Endothelial cell of umbilical vein (primary cell): ENCODE measurements around the gene ALAD. TPM values are rescaled to one million over a fixed set of nuclear protein-coding genes. Genes with fewer than 3 reads are reported as not detected.

Experiments
- BruUV-seq: library from RNA; stranded (reverse); fragments of 400-500 nt; replicated peaks from 2 replicates; lab custom pipeline; 2021; lab: Mats Ljungman, UMichigan
- CTCF ChIA-PET: fragments of 300-600, 350-600 bp; sonication (Branson Sonifier 250); formaldehyde crosslinking; loops from one replicate; lab custom pipeline; 2021; ENCODE audit warnings: antibody characterized with exemption, inconsistent platforms; lab: Charles Lee
- POLR2A ChIA-PET: fragments of 300-600, 350-600 bp; sonication (Branson Sonifier 250); formaldehyde crosslinking; loops from one replicate; lab custom pipeline; 2021; ENCODE audit warnings: antibody characterized with exemption, inconsistent platforms; lab: Charles Lee
- DNase-seq: peaks from one replicate; pipeline ENCODE4 v3.0.0-alpha.2; 2011; ENCODE audit warnings: low read depth, low spot score
- FAIRE-seq: peaks from 2 replicates; lab custom pipeline; 2011; peaks lifted over from hg19 to GRCh38; lab: Jason Lieb, UNC
- H2AFZ ChIP-seq: 2 replicates; pipeline ENCODE4 v1.6.0; 2012; ENCODE audit warnings: low read depth, low read length, control low read depth, inconsistent platforms
- H3K27ac ChIP-seq: 2 replicates; pipeline ENCODE4 v1.5.1; 2011; ENCODE audit warnings: low read depth, mild to moderate bottlenecking, control low read depth, low read length, moderate library complexity; ENCODE audit not compliant: insufficient read depth
- H3K27me3 ChIP-seq, 2 experiments: 2 replicates each; pipeline versions ENCODE4 v1.6.0 to v1.6.1; 2011; ENCODE audit warnings: low read length in 2 of 2, mixed read lengths in 1 of 2; ENCODE audit not compliant: control insufficient read depth in 2 of 2, insufficient read depth in 2 of 2
- H3K36me3 ChIP-seq, 2 experiments: 2 replicates in 1 of 2; 3 replicates in 1 of 2; pipeline ENCODE4 v1.5.1; 2011; ENCODE audit warnings: low read length in 2 of 2, mild to moderate bottlenecking in 1 of 2, moderate library complexity in 1 of 2; ENCODE audit not compliant: control insufficient read depth in 2 of 2, insufficient read depth in 2 of 2; ENCODE audit errors: extremely low read depth in 1 of 2
- H3K4me1 ChIP-seq: 3 replicates; pipeline ENCODE4 v1.5.1; 2011; ENCODE audit warnings: mild to moderate bottlenecking, low read length; ENCODE audit not compliant: control insufficient read depth, insufficient read depth; ENCODE audit errors: extremely low read depth
- H3K4me2 ChIP-seq: 2 replicates; pipeline ENCODE4 v1.6.1; 2011; ENCODE audit warnings: low read length, control low read depth, mixed read lengths; ENCODE audit not compliant: insufficient read depth
- H3K4me3 ChIP-seq, 3 experiments: fragments of 200-600 bp in 1 of 3; sonication (generic), shearing (Covaris generic) in 1 of 3; replicated peaks in 1 of 3; 2 replicates each; pipeline ENCODE4 v1.5.1; 2011 to 2016; ENCODE audit warnings: control low read depth in 3 of 3, low read length in 3 of 3, mild to moderate bottlenecking in 2 of 3, inconsistent platforms in 1 of 3, low read depth in 1 of 3, moderate library complexity in 1 of 3; ENCODE audit not compliant: insufficient read depth in 1 of 3
- H3K79me2 ChIP-seq: 2 replicates; pipeline ENCODE4 v1.6.0; 2012; ENCODE audit warnings: low read length, inconsistent platforms; ENCODE audit not compliant: control insufficient read depth, insufficient read depth
- H3K9ac ChIP-seq: replicated peaks from 2 replicates; pipeline ENCODE3; 2011; ENCODE audit warnings: low read length, control low read depth; ENCODE audit not compliant: insufficient read depth; ENCODE audit errors: extremely low read depth
- H3K9me1 ChIP-seq: replicated peaks from 3 replicates; pipeline ENCODE4 v1.6.0; 2011; ENCODE audit warnings: mild to moderate bottlenecking, low read length; ENCODE audit not compliant: control insufficient read depth, insufficient read depth; ENCODE audit errors: extremely low read depth
- H3K9me3 ChIP-seq: replicated peaks from 2 replicates; pipeline ENCODE4 v1.5.1; 2012; ENCODE audit warnings: low read length, inconsistent platforms; ENCODE audit not compliant: control insufficient read depth, insufficient read depth
- H4K20me1 ChIP-seq: replicated peaks from 2 replicates; pipeline ENCODE3; 2011; ENCODE audit warnings: mild to moderate bottlenecking, low read length; ENCODE audit not compliant: control insufficient read depth, insufficient read depth; ENCODE audit errors: extremely low read depth
- EZH2 ChIP-seq: IDR thresholded peaks from 2 replicates; pipeline ENCODE4 v1.6.1; 2012; ENCODE audit warnings: borderline replicate concordance, low read depth, mild to moderate bottlenecking, moderate library complexity, low read length, inconsistent platforms; ENCODE audit not compliant: severe bottlenecking
- GATA2 ChIP-seq: IDR thresholded peaks from 2 replicates; pipeline ENCODE4 v1.7.0; 2011; ENCODE audit warnings: low read depth, mild to moderate bottlenecking, moderate library complexity, mixed read lengths, low read length; ENCODE audit not compliant: insufficient read length, insufficient read depth
- POLR2A ChIP-seq: IDR thresholded peaks from 2 replicates; pipeline ENCODE4 v1.6.1; 2012; ENCODE audit warnings: low read depth, mild to moderate bottlenecking, control low read depth, low read length
- POLR2AphosphoS5 ChIP-seq: IDR thresholded peaks from 2 replicates; pipeline ENCODE4 v1.6.1; 2012; ENCODE audit warnings: low read depth, mild to moderate bottlenecking, control low read depth, low read length, moderate library complexity; ENCODE audit not compliant: insufficient read depth
- dilution Hi-C: fragments of 300-500 bp; cut with MboI; formaldehyde crosslinking; loops from one replicate; pipeline ENCODE4 v1.15.0; 2019; ENCODE audit warnings: low sequenced_read_pairs; ENCODE audit not compliant: extremely low pct_ligation_motif_present
- intact Hi-C: fragments of 100-400 bp; cut with micrococcal nuclease; formaldehyde crosslinking; loops from one replicate; pipeline ENCODE4 v1.10.0; 2022
- polyA plus RNA-seq, 4 experiments: library from polyadenylated mRNA; depleted of rRNA in 3 of 4; stranded (reverse) in 3 of 4; unstranded in 1 of 4; fragments of >200 nt; gene quantifications; 2 replicates each; pipeline versions ENCODE4 v1.2.1 to v1.2.3, GENCODE V29; 2011 to 2012; ENCODE audit warnings: missing spikeins in 1 of 4
- total RNA-seq: library from RNA; stranded (reverse); gene quantifications from 2 replicates; pipeline ENCODE4 v1.2.3, GENCODE V29; 2021
- TF ChIP-seq, protein P1 (sequence below), 2 donors: IDR thresholded peaks; 1 replicate in 1 of 2; 2 replicates in 1 of 2; pipeline ENCODE4 v1.5.1; 2011; ENCODE audit warnings: low read length in 2 of 2, mild to moderate bottlenecking in 2 of 2, moderate library complexity in 2 of 2, control low read depth in 1 of 2, inconsistent platforms in 1 of 2, low read depth in 1 of 2; ENCODE audit not compliant: insufficient read depth in 1 of 2; ENCODE audit errors: extremely low read depth in 1 of 2
- TF ChIP-seq, protein P2 (sequence below): IDR thresholded peaks from 2 replicates; pipeline ENCODE4 v1.6.1; 2011; ENCODE audit not compliant: insufficient read depth, insufficient read length

ALAD gene
- total and polyA plus RNA-seq, 2 donors (not counting 3 experiments of a cell fraction or from before 2014, with no cell fraction given): 12.8 to 29.5 TPM

DNA sequence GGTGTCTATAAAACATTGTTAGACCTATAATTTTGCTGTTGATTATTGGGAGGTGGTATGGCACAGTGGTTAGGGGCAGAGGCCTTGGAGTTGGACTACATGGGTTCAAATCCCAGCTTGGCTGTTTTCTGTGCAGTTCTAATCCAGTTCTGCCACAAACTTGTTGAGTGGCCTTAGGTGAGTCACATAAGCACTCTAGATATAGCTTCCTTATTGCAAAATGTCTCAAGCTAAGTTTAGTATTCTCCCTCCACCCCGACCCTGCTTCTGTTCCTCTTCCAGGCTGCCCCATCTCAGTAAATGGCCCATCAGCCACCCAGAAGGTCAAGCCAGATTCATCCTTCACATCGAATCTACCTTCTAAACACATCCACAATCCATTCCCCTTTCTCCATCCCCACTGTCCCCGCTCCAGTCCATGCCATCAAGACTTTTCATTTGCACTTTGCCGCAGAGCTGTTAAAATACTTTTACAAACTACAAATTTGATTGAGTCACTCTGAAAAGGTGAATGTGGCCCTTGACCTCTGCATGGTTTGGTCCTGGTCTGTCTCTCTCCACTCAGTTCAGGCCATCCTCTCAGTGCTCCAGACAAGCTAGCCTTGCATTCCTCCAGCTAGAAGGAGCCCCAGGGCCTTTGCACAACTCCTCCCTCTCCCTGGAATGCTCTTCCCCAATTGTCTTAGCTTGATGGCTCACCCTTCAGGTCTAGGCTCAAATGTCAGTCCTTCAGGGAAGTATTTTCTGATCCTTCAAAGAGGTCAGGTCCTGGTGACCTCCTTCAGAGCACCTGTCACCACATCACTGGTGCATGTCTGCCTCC lies 14.3 kb downstream of the ALAD start:
- ChIA-PET POLR2A (no interaction called here), CTCF (no interaction called here)
- Histone ChIP-seq H3K36me3 (peaks cover 2 to 11% of the 10 kb centered on the region in 2 experiments), H3K27me3 (no peaks in the 10 kb centered on the region), H3K9me1 (no peaks in the 10 kb centered on the region), H3K4me1 (no peaks in the 10 kb centered on the region), H3K79me2 (no peaks in the 10 kb centered on the region), H3K27ac (no peak overlapping the region), H3K9ac (no peak overlapping the region), H3K4me2 (no peak overlapping the region), H3K4me3 (no peak overlapping the region), H3K9me3 (no peaks in the 10 kb centered on the region), H2AFZ (no peak overlapping the region), H4K20me1 (no peaks in the 10 kb centered on the region)
- FAIRE-seq: no peak
- dilution Hi-C loops: no loop called here
- intact Hi-C loops: no loop called here
- no peak for DNase-seq
- TF ChIP-seq GATA2 (no peak), POLR2A (no peak), POLR2AphosphoS5 (no peak), EZH2 (no peak)
- TF ChIP-seq, protein P1, sequence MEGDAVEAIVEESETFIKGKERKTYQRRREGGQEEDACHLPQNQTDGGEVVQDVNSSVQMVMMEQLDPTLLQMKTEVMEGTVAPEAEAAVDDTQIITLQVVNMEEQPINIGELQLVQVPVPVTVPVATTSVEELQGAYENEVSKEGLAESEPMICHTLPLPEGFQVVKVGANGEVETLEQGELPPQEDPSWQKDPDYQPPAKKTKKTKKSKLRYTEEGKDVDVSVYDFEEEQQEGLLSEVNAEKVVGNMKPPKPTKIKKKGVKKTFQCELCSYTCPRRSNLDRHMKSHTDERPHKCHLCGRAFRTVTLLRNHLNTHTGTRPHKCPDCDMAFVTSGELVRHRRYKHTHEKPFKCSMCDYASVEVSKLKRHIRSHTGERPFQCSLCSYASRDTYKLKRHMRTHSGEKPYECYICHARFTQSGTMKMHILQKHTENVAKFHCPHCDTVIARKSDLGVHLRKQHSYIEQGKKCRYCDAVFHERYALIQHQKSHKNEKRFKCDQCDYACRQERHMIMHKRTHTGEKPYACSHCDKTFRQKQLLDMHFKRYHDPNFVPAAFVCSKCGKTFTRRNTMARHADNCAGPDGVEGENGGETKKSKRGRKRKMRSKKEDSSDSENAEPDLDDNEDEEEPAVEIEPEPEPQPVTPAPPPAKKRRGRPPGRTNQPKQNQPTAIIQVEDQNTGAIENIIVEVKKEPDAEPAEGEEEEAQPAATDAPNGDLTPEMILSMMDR (IDR thresholded peaks at IDR 0.05; ENCODE audit: extremely low read depth in 1 of 2, insufficient read depth in 1 of 2, low read depth in 1 of 2, low read length in 2 of 2): no peak
- TF ChIP-seq, protein P2, sequence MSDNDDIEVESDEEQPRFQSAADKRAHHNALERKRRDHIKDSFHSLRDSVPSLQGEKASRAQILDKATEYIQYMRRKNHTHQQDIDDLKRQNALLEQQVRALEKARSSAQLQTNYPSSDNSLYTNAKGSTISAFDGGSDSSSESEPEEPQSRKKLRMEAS: no peak
- BruUV-seq: TSS peak; percentile 58
